Natural killer cell (primary cell): ENCODE data around the gene LYSMD1. TPM values are rescaled to one million over a fixed set of nuclear protein-coding genes. Genes with fewer than 3 reads are reported as not detected.

Source experiments
- ATAC-seq, 3 donors: fragments of 150-1000 bp in 2 of 3; fragments of 200-7000 bp in 1 of 3; cut with Tn5 transposase; 1 replicate in 1 of 3; 2 replicates in 2 of 3; pipeline ENCODE4 v1.10.0; 2021; ENCODE audit warnings: mild to moderate bottlenecking in 2 of 3, moderate library complexity in 2 of 3
- DNase-seq, 2 donors: peaks; one replicate each; pipeline versions ENCODE4 v3.0.0 to v3.0.0-alpha.2; 2013 to 2021; ENCODE audit warnings: mixed read lengths in 1 of 2
- H3K27ac ChIP-seq: one replicate; pipeline ENCODE4 v1.5.1; 2013; ENCODE audit warnings: mild to moderate bottlenecking, low read length
- H3K27me3 ChIP-seq: one replicate; pipeline ENCODE4 v1.6.1; 2013; ENCODE audit warnings: low read length; ENCODE audit not compliant: control insufficient read depth, insufficient read depth
- H3K36me3 ChIP-seq: one replicate; pipeline ENCODE4 v1.6.1; 2013; ENCODE audit warnings: low read length; ENCODE audit not compliant: control insufficient read depth, insufficient read depth
- H3K4me1 ChIP-seq: one replicate; pipeline ENCODE4 v1.6.1; 2013; ENCODE audit warnings: low read length; ENCODE audit not compliant: control insufficient read depth, insufficient read depth
- H3K4me3 ChIP-seq: one replicate; pipeline ENCODE4 v1.5.1; 2013; ENCODE audit warnings: low read length
- H3K9me3 ChIP-seq: one replicate; pipeline ENCODE4 v1.6.1; 2013; ENCODE audit warnings: low read length; ENCODE audit not compliant: control insufficient read depth, insufficient read depth
- H3K27ac Mint-ChIP-seq, 2 donors: one replicate each; pipeline ENCODE4 v1.8.0; 2022; ENCODE audit warnings: mild to moderate bottlenecking in 2 of 2, mixed read lengths in 2 of 2, moderate library complexity in 1 of 2
- H3K27me3 Mint-ChIP-seq, 2 donors: one replicate each; pipeline ENCODE4 v1.8.0; 2022; ENCODE audit warnings: low read depth in 2 of 2, mixed read lengths in 2 of 2
- H3K36me3 Mint-ChIP-seq: one replicate; pipeline ENCODE4 v1.8.0; 2022; ENCODE audit warnings: mixed read lengths
- H3K4me1 Mint-ChIP-seq, 2 donors: one replicate each; pipeline ENCODE4 v1.8.0; 2022; ENCODE audit warnings: mixed read lengths in 2 of 2
- H3K4me3 Mint-ChIP-seq: one replicate; pipeline ENCODE4 v1.8.0; 2022; ENCODE audit warnings: mild to moderate bottlenecking, moderate library complexity, mixed read lengths
- H3K9me3 Mint-ChIP-seq, 2 donors: one replicate each; pipeline ENCODE4 v1.8.0; 2022; ENCODE audit warnings: mixed read lengths in 2 of 2
- CTCF ChIP-seq: fragments of 200-600 bp; IDR thresholded peaks from one replicate; pipeline ENCODE4 v1.8.0; 2022; ENCODE audit warnings: antibody characterized with exemption
- WGBS: methylation state at CpG from one replicate; pipeline ENCODE4 v1.1.7; 2013; ENCODE audit warnings: missing lambda C conversion rate; ENCODE audit not compliant: insufficient coverage; 5-methylcytosine and 5-hydroxymethylcytosine counted together
- intact Hi-C: fragments of 100-400 bp; cut with micrococcal nuclease; formaldehyde crosslinking; loops from one replicate; pipeline ENCODE4 v1.14.2; 2022
- total RNA-seq, 4 donors: library from RNA; stranded (reverse); fragments of 120-200 nt in 1 of 4; gene quantifications; one replicate each; pipeline versions ENCODE4 v1.2.3 to v1.2.4, GENCODE V29; 2013 to 2022

LYSMD1 gene
- total RNA-seq, 3 donors from 2014 or later (not counting 1 experiment from before 2014, with no cell fraction given): 1.0 to 1.7 (median 1.2) TPM

GRCh38 chr1:151145304-151146071 lies 20.2 kb downstream of the LYSMD1 start:
- H3K4me3 Mint-ChIP-seq: peak overlapping the region; percentile 92
- intact Hi-C loops: no loop called here
- H3K4me1 Mint-ChIP-seq: peaks cover 9 to 27% of the 10 kb centered on the region in 2 donors
- H3K36me3 ChIP-seq: no peaks in the 10 kb centered on the region
- no peak for TF ChIP-seq CTCF
- peaks cover 7% of the 10 kb centered on the region for H3K27me3 ChIP-seq
- H3K4me1 ChIP-seq: peaks cover 18% of the 10 kb centered on the region
- ATAC-seq (no peak), DNase-seq (peak in 1 of 2 donors; percentile 55)
- H3K36me3 Mint-ChIP-seq: no peaks in the 10 kb centered on the region
- no peaks in the 10 kb centered on the region for H3K9me3 ChIP-seq
- WGBS: 36% methylated on average over 43 of the region's 43 CpGs
- H3K27ac ChIP-seq: no peak overlapping the region
- H3K4me3 ChIP-seq: peak overlapping the region; percentile 83
- H3K9me3 Mint-ChIP-seq: no peaks in the 10 kb centered on the region
- H3K27ac Mint-ChIP-seq: no peak overlapping the region
- H3K27me3 Mint-ChIP-seq: peaks cover 0 to 8% of the 10 kb centered on the region in 2 donors

GRCh38 chr1:151144474-151145303 lies 21.0 kb downstream of the LYSMD1 start:
- Histone ChIP-seq H3K4me1 (peaks cover 18% of the 10 kb centered on the region), H3K27ac (no peak overlapping the region), H3K4me3 (no peak overlapping the region), H3K9me3 (no peaks in the 10 kb centered on the region), H3K36me3 (no peaks in the 10 kb centered on the region), H3K27me3 (peaks cover 7% of the 10 kb centered on the region)
- Mint-ChIP-seq H3K4me1 (peaks cover 9 to 27% of the 10 kb centered on the region in 2 donors), H3K4me3 (peak overlapping the region; percentile 92), H3K27me3 (peaks cover 0 to 8% of the 10 kb centered on the region in 2 donors), H3K36me3 (no peaks in the 10 kb centered on the region), H3K27ac (no peak overlapping the region), H3K9me3 (no peaks in the 10 kb centered on the region)
- no peak for TF ChIP-seq CTCF
- 88% methylated on average over 5 of the region's 7 CpGs for WGBS
- intact Hi-C loops: no loop called here
- no peak for DNase-seq
- ATAC-seq: no peak

- 82% methylated on average over 4 of the region's 5 CpGs for WGBS
- Histone ChIP-seq H3K4me1 (peaks cover 18% of the 10 kb centered on the region), H3K27ac (no peak overlapping the region), H3K4me3 (no peak overlapping the region), H3K27me3 (peaks cover 7% of the 10 kb centered on the region), H3K36me3 (no peaks in the 10 kb centered on the region), H3K9me3 (no peaks in the 10 kb centered on the region)
- intact Hi-C loops: no loop called here
- peaks cover 9 to 27% of the 10 kb centered on the region in 2 donors for H3K4me1 Mint-ChIP-seq
- H3K4me3 Mint-ChIP-seq: no peak overlapping the region
- H3K27ac Mint-ChIP-seq: no peak overlapping the region
- peaks cover 0 to 8% of the 10 kb centered on the region in 2 donors for H3K27me3 Mint-ChIP-seq
- H3K9me3 Mint-ChIP-seq: no peaks in the 10 kb centered on the region
- H3K36me3 Mint-ChIP-seq: no peaks in the 10 kb centered on the region
- no peak for TF ChIP-seq CTCF
- no peak for ATAC-seq
- DNase-seq: no peak
These were observed 21.7 kb downstream of the LYSMD1 start for GRCh38 chr1:151143986-151144385.
